GM18526 (cell line): ENCODE measurements around the gene TSPAN17.

Experiments
- POLR2A ChIP-seq: IDR thresholded peaks from 3 replicates; pipeline ENCODE4 v1.6.1; 2011; ENCODE audit not compliant: insufficient read length; ENCODE audit errors: extremely low read depth

The TSPAN17 gene

GRCh38 chr5:176619203-176619568 lies 28.1 kb upstream of the TSPAN17 start:
- TF ChIP-seq POLR2A = no peak

- TF ChIP-seq POLR2A = no peak
Observed at GRCh38 chr5:176619569-176620332, 27.5 kb upstream of the TSPAN17 start.

- no peak for TF ChIP-seq POLR2A
Observed at GRCh38 chr5:176620333-176620981, 26.8 kb upstream of the TSPAN17 start.

- TF ChIP-seq POLR2A = no peak
Observed at GRCh38 chr5:176621661-176622079, 25.6 kb upstream of the TSPAN17 start.

- no peak for TF ChIP-seq POLR2A
Observed at GRCh38 chr5:176624142-176624541, 23.1 kb upstream of the TSPAN17 start.

GRCh38 chr5:176624938-176625337 lies 22.3 kb upstream of the TSPAN17 start:
- no peak for TF ChIP-seq POLR2A

- no peak for TF ChIP-seq POLR2A
Observed at GRCh38 chr5:176625512-176625911, 21.8 kb upstream of the TSPAN17 start.

- TF ChIP-seq POLR2A = no peak
Observed at GRCh38 chr5:176625966-176626875, 21.1 kb upstream of the TSPAN17 start.

- TF ChIP-seq POLR2A = no peak
Observed at GRCh38 chr5:176626876-176627236, 20.4 kb upstream of the TSPAN17 start.

GRCh38 chr5:176627582-176627981 lies 19.7 kb upstream of the TSPAN17 start:
- no peak for TF ChIP-seq POLR2A

- no peak for TF ChIP-seq POLR2A
Observed at GRCh38 chr5:176628406-176629228, 18.7 kb upstream of the TSPAN17 start.

- TF ChIP-seq POLR2A = no peak
Observed at GRCh38 chr5:176629317-176629852, 17.9 kb upstream of the TSPAN17 start.

GRCh38 chr5:176629853-176630680 lies 17.2 kb upstream of the TSPAN17 start, which contains the start of the genes EIF4E1B and SNCB:
Gene EIF4E1B (plus strand): TSS chr5:176630675. CDS start chr5:176642788, 12,113 bp downstream.
Gene SNCB (minus strand): TSS chr5:176630534. CDS start chr5:176629654, 880 bp downstream.
- no peak for TF ChIP-seq POLR2A

GRCh38 chr5:176630681-176631222 lies 16.5 kb upstream of the TSPAN17 start:
- no peak for TF ChIP-seq POLR2A
